NCI-H446 (cell line): ENCODE measurements around the gene LGALS9B.
"Not testable (repeated sequence)": the region's sequence is repeated elsewhere in the genome, so short reads cannot be mapped to it uniquely, and the experiment has no call there.

Experiments used
- DNase-seq, 2 experiments: peaks; one replicate each; lab custom pipeline; 2025; lab: John Stamatoyannopoulos, UW

The LGALS9B gene

DNA sequence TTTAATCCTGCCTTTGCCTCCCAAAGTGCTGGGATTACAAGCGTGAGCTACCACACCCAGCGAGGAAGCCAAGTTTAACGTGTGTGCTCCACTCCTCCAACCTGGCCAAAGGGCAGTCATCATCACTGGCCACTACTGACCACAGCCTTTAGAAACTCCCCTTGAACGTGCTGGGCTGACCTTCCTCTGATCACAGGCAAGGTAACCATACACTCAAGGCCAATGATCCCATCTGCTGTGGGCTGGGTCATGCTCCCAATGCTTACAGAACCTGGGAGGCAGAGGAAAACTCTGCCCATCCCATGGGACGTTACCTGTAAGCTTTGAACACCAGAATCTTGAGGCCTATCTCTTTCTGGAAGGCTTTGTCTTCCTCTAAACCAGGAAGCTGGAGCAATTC lies 51.9 kb downstream of the LGALS9B start:
- not testable (repeated sequence) for DNase-seq

DNA sequence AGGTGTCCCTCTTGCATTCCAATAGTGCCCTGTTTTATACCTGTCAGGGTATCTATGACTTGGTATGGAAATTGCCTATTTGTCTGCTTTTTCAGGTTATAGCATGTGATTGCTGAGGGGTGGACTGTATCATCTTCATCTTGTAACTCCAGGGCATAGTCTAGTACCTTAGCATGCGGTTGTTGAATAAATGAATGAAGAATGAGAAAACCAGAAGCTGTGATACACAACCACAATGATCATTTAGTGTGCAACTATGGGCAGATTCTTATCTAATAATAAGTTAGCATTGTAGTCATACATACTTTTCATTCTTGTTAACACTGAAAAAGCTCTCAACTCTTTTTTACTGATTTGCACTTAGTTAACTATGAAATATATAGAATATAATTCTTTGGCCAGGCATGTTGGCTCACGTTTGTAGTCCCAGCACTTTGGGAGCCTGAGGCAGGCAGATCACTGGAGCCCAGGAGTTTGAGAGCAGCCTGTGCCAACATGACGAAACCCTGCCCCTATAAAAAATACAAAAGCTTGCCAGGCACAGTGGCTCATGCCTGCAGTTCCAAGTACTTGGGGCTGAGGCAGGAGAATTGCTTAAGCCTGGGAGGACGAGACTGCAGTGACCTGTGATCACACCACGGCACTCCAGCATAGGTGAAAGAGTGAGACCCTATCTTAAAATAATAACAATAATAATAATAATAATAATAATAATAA lies 65.9 kb downstream of the LGALS9B start:
- DNase-seq, result not testable (repeated sequence)

DNA sequence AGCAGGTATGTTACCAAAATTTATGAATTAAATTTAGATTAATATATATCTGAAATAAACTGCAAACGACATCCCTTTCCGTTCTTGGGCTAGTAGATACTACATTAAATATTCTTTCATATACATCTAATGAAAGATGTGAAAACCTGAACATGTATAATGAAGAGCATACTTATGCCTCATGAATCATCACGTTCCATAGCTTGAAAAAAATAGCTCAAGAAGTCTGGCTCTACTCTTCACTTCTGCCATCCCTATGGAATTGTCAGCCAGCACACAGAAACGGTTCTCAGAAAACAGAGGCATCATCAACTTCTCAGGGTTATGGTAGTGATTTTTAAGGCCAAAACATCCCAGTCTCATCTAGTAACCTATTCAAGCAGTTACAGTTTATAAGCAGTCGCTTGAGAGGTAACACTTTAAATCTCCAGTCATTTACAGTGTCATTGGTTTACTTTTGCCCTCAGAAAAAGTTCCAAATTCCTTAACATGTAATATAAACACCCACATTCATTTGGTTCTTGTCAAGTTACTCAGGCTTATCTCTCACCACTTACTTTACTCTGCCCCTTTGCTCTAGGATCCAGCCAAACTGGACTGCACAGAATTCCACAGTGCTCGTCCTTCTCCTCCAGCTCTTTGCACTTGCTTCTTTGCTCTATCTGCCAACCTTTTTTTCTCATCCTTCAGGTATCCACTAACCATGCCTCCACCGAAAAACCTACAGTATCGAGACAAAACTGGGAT lies 66.6 kb downstream of the LGALS9B start:
- DNase-seq, result not testable (repeated sequence)
